GM12892 (cell line): Measurements from ENCODE around the gene CCL13.

Experiments used
- DNase-seq: peaks from one replicate; pipeline ENCODE4 v3.0.0; 2011; ENCODE audit not compliant: insufficient read length
- FAIRE-seq: peaks from 2 replicates; lab custom pipeline; 2011; peaks lifted over from hg19 to GRCh38; lab: Jason Lieb, UNC
- POLR2A ChIP-seq: IDR thresholded peaks from 2 replicates; pipeline ENCODE4 v1.6.1; 2011; ENCODE audit warnings: low read depth, low read length, control low read depth
- POLR2AphosphoS5 ChIP-seq: IDR thresholded peaks from 2 replicates; pipeline ENCODE4 v1.6.1; 2011; ENCODE audit warnings: low read depth, low read length, control low read depth
- TAF1 ChIP-seq: IDR thresholded peaks from 2 replicates; pipeline ENCODE4 v1.6.1; 2011; ENCODE audit warnings: low read depth, mild to moderate bottlenecking, control low read depth, low read length, borderline replicate concordance

Gene CCL13

DNA sequence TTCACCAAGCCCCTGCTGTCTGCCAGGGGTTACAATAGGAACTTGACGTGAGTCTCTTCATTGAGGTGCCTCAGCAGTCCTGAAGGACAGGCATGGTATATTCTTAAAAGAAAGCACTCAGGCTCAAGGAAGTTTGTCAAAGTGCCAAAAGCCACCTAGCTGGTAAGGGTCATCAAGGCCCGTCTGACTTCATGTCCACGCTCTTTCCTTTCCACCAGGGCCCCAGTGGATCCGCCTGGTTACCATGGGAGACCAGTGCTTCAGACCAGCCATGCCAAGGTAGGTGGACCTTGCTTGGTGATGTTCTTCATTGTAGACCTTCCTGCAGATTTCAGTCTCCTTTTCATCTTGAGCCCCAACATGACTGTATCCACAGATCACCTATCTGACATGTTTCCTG lies 34.4 kb downstream of the CCL13 start:
- no peak for TF ChIP-seq POLR2A
- no peak for TF ChIP-seq TAF1
- no peak for TF ChIP-seq POLR2AphosphoS5
- no peak for FAIRE-seq
- DNase-seq: no peak

DNA sequence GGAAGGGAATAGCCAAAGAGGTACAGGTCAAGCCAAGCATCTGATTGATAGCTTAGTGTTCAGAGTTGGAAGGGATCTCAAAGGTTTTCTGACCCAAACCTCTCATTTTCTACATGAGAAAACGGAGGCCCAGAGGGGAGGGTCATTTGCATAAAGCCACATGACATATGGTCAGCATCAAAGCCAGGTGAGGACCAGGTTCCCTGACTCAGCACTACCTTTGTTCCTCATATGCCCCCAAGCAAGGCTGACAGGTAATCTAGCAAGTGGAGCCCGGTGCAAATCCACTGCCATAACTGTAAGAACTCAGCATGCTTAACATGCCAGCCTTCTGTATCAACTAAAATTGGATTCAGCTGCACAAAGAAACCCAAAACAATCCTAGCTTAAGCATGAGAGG lies 35.0 kb downstream of the CCL13 start:
- no peak for TF ChIP-seq POLR2A
- TF ChIP-seq TAF1: no peak
- TF ChIP-seq POLR2AphosphoS5: no peak
- FAIRE-seq: no peak
- no peak for DNase-seq

- TF ChIP-seq TAF1 (no peak), POLR2AphosphoS5 (no peak), POLR2A (no peak)
- FAIRE-seq (no peak), DNase-seq (no peak)
Observed at GRCh38 chr17:34393401-34393800, 37.1 kb downstream of the CCL13 start.

DNA sequence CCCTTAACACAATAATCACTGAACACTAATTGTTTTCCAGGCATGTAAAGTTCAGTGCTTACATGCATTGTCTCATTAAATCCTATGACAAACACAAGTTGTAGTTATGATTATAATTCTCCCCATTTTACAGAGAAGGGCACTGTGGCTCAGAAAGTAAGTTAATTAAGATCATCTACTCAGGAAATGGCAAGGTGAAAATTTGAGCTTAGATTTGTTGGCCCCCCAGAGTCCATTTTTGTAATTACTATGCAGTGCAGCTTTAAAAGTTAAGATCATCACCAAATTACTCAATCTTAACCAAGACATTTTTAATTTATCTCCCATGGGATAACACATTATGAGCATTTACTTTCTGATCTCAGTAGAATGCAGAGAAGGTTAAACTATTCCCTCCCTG lies 41.0 kb downstream of the CCL13 start:
- no peak for FAIRE-seq
- no peak for DNase-seq
- no peak for TF ChIP-seq POLR2A
- TF ChIP-seq TAF1: no peak

DNA sequence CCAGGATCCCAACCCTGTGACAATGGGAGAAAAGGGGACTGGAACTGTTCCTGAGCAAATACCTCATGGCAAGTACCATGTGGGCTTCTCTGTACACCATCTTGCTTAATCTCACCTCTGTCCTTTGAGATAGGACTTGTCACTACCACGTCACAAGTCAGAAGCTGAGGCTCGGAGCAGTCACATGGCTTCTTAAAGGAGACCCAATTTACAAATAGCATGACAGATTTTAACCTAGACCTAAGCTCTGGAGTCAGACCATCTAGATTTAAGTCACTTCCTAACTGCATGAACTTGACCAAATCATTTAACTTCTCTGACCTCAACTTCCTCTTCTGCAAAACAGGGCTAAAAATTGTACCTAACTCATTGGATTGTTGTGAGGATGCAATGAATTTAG lies 42.7 kb downstream of the CCL13 start:
- no peak for DNase-seq
- TF ChIP-seq TAF1: no peak
- TF ChIP-seq POLR2A: no peak
- no peak for TF ChIP-seq POLR2AphosphoS5
- FAIRE-seq: no peak

DNA sequence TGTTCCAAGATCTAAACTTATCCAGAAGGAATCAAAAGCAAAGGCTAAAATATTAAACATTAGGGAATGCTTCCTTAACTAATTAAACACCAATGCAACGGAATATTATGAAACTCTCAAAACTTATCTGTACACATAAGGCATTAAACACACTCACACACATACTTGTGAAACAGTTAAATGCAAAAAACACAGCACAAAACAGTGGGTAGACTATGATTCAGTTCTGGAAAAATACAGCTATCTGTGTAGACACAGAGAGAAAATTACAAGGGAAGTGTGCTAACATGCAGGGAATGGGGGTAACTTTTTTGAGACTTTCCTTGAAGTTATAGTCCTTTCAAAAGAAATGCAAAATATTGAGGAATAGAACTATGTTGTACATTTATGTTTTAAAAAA lies 43.4 kb downstream of the CCL13 start:
- FAIRE-seq: no peak
- no peak for TF ChIP-seq POLR2AphosphoS5
- no peak for TF ChIP-seq POLR2A
- TF ChIP-seq TAF1: no peak
- no peak for DNase-seq

- no peak for TF ChIP-seq TAF1
- no peak for TF ChIP-seq POLR2AphosphoS5
- no peak for TF ChIP-seq POLR2A
- no peak for FAIRE-seq
- DNase-seq: no peak
Observed at GRCh38 chr17:34400301-34400931, 44.1 kb downstream of the CCL13 start.

DNA sequence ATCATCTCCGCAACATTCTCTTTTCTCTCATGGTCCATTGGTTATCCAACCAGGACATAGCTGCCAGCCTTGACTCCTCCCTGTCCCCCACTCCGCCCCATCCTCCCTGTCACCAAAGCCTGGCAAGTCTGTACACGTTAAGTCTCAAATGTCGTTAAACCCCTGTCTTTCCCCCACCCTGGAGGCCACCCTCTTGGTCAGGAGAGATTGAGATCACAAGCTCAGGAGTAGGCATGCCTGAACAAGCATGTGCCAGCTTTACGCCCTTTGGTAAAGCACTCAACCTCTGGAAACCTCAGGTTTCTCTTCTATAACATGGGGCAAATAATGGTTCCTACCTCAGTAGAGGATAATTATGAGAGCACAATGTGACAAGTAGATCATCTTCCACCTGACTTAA lies 44.9 kb downstream of the CCL13 start:
- no peak for FAIRE-seq
- TF ChIP-seq POLR2AphosphoS5: no peak
- no peak for TF ChIP-seq POLR2A
- TF ChIP-seq TAF1: no peak
- DNase-seq: no peak

GRCh38 chr17:34403006-34403405 lies 46.7 kb downstream of the CCL13 start:
- no peak for FAIRE-seq
- TF ChIP-seq POLR2A: no peak
- TF ChIP-seq TAF1: no peak
- no peak for TF ChIP-seq POLR2AphosphoS5
- DNase-seq: no peak

- no peak for TF ChIP-seq POLR2AphosphoS5
- TF ChIP-seq POLR2A: no peak
- TF ChIP-seq TAF1: no peak
- FAIRE-seq: no peak
- DNase-seq: no peak
Observed at GRCh38 chr17:34406226-34406625, 49.9 kb downstream of the CCL13 start.
